Smooth muscle cell (in vitro differentiated cells): ENCODE data around the gene NRK. TPM values are rescaled to one million over a fixed set of nuclear protein-coding genes. Genes with fewer than 3 reads are reported as not detected.

Experiments used
- DNase-seq: peaks from one replicate; lab custom pipeline; 2025; ENCODE audit not compliant: unreplicated experiment; lab: John Stamatoyannopoulos, UW
- H2AFZ ChIP-seq: fragments of 200-600 bp; sonication (generic); 2 replicates; pipeline ENCODE4 v1.6.0; 2016; ENCODE audit warnings: antibody characterized with exemption, low read depth, mild to moderate bottlenecking
- H3F3A ChIP-seq: fragments of 200-600 bp; sonication (generic); 2 replicates; pipeline ENCODE4 v1.6.0; 2017; ENCODE audit warnings: antibody characterized with exemption, low read depth
- H3K27ac ChIP-seq: fragments of 200-600 bp; sonication (generic); 2 replicates; pipeline ENCODE4 v1.5.1; 2016; ENCODE audit warnings: low read depth, mild to moderate bottlenecking
- H3K27me3 ChIP-seq: fragments of 200-600 bp; sonication (generic); 2 replicates; pipeline ENCODE4 v1.6.1; 2016; ENCODE audit warnings: low read depth, mild to moderate bottlenecking
- H3K36me3 ChIP-seq: fragments of 200-600 bp; sonication (generic); 2 replicates; pipeline ENCODE4 v1.5.1; 2016; ENCODE audit warnings: low read depth
- H3K4me1 ChIP-seq: fragments of 200-600 bp; sonication (generic); 2 replicates; pipeline ENCODE4 v1.5.1; 2016; ENCODE audit warnings: low read depth
- H3K4me2 ChIP-seq: fragments of 200-600 bp; sonication (generic); 2 replicates; pipeline ENCODE4 v1.6.0; 2016; ENCODE audit warnings: mild to moderate bottlenecking
- H3K4me3 ChIP-seq: fragments of 200-600 bp; sonication (generic); 2 replicates; pipeline ENCODE4 v1.5.1; 2016; ENCODE audit warnings: mild to moderate bottlenecking
- H3K79me2 ChIP-seq: fragments of 200-600 bp; sonication (generic); 2 replicates; pipeline ENCODE4 v1.6.0; 2016; ENCODE audit warnings: low read depth, mild to moderate bottlenecking
- H3K9ac ChIP-seq: fragments of 200-600 bp; sonication (generic); 2 replicates; pipeline ENCODE4 v1.6.0; 2016; ENCODE audit warnings: low read depth
- H3K9me3 ChIP-seq: fragments of 200-600 bp; sonication (generic); replicated peaks from 2 replicates; pipeline ENCODE4 v1.5.1; 2016; ENCODE audit warnings: low read depth
- H4K20me1 ChIP-seq: fragments of 200-600 bp; sonication (generic); 2 replicates; pipeline ENCODE4 v1.6.0; 2016; ENCODE audit warnings: low read depth
- WGBS: methylation state at CpG from one replicate; pipeline ENCODE4 v1.1.7; 2016; ENCODE audit warnings: low lambda C conversion rate; 5-methylcytosine and 5-hydroxymethylcytosine counted together
- polyA plus RNA-seq: library from polyadenylated mRNA; unstranded; fragments of >200 nt; fragmentation: Nextera tagmentation; extraction: Ambion mirVana; gene quantifications from 2 replicates; pipeline ENCODE4 v1.2.1, GENCODE V29; 2016
- total RNA-seq: library from RNA; depleted of rRNA; stranded (reverse); fragments of >200 nt; gene quantifications from 2 replicates; pipeline ENCODE4 v1.2.3, GENCODE V29; 2014
- TF ChIP-seq, protein P1 (sequence below): fragments of 200-600 bp; sonication (generic); IDR thresholded peaks from 2 replicates; pipeline ENCODE4 v1.5.1; 2017; ENCODE audit warnings: borderline replicate concordance, mild to moderate bottlenecking, antibody characterized with exemption; ENCODE audit not compliant: insufficient read depth, poor library complexity, severe bottlenecking

The NRK gene
- total and polyA plus RNA-seq, 2 experiments from 2014 or later, result 0.55 to 4.0 TPM

DNA sequence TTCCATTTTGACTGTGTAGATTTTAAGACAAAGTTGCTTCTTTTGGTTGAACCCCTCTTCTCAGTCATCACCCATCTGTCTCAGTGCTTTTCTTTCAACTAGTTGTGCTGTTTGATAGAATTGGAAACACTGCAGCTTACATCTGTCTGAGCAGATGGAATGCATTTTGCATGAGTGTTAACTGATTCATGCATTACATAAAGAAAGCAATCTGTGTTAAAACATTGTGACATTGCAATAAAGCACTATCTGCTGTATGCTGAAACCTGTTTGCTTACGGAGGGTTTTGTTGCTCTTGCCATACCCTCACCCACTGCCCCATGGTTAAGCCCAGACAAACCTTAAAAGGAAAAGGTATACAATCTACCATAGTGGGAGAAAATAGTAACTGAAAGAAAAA, 47.4 kb downstream of the NRK start:
- Histone ChIP-seq H3K79me2 (no peaks in the 10 kb centered on the region), H3K4me1 (no peaks in the 10 kb centered on the region), H3K9me3 (no peaks in the 10 kb centered on the region), H3K9ac (no peak overlapping the region), H3K27ac (no peak overlapping the region), H3K4me3 (no peak overlapping the region), H2AFZ (no peak overlapping the region), H4K20me1 (no peaks in the 10 kb centered on the region), H3F3A (no peaks in the 10 kb centered on the region), H3K36me3 (no peaks in the 10 kb centered on the region), H3K27me3 (no peaks in the 10 kb centered on the region), H3K4me2 (no peak overlapping the region)
- TF ChIP-seq, protein P1, sequence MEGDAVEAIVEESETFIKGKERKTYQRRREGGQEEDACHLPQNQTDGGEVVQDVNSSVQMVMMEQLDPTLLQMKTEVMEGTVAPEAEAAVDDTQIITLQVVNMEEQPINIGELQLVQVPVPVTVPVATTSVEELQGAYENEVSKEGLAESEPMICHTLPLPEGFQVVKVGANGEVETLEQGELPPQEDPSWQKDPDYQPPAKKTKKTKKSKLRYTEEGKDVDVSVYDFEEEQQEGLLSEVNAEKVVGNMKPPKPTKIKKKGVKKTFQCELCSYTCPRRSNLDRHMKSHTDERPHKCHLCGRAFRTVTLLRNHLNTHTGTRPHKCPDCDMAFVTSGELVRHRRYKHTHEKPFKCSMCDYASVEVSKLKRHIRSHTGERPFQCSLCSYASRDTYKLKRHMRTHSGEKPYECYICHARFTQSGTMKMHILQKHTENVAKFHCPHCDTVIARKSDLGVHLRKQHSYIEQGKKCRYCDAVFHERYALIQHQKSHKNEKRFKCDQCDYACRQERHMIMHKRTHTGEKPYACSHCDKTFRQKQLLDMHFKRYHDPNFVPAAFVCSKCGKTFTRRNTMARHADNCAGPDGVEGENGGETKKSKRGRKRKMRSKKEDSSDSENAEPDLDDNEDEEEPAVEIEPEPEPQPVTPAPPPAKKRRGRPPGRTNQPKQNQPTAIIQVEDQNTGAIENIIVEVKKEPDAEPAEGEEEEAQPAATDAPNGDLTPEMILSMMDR, result no peak
- no peak for DNase-seq
- 71% methylated on average over 1 of the region's 1 CpG for WGBS

DNA sequence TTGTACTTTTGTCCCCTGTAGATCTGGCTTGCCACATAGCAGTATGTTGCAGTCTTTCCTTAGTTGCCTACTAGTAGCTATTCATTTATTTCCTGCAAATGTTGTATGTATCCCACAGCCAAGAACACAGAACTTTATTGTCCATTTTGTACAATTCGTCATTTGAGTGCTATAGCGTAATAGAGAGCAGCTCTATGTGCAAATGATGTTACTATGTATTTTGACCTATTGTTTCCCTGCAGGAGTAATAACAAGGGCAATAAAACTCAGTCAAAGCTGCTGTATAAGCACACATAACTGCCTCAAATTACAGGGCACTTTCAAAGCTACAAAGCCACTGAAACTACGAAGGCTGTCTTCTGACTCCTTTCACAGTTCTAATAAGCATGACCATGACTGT, 48.1 kb downstream of the NRK start:
- H3K9ac ChIP-seq, result no peak overlapping the region
- no peak overlapping the region for H3K4me2 ChIP-seq
- H3K36me3 ChIP-seq, result no peaks in the 10 kb centered on the region
- no peaks in the 10 kb centered on the region for H3K79me2 ChIP-seq
- no peak overlapping the region for H3K27ac ChIP-seq
- no peaks in the 10 kb centered on the region for H3F3A ChIP-seq
- H3K4me3 ChIP-seq, result no peak overlapping the region
- no peak for DNase-seq
- no peaks in the 10 kb centered on the region for H3K9me3 ChIP-seq
- TF ChIP-seq, protein P1, result no peak
- no peaks in the 10 kb centered on the region for H3K27me3 ChIP-seq
- no peaks in the 10 kb centered on the region for H4K20me1 ChIP-seq
- 59% methylated on average over 3 of the region's 3 CpGs for WGBS
- no peaks in the 10 kb centered on the region for H3K4me1 ChIP-seq
- no peak overlapping the region for H2AFZ ChIP-seq

DNA sequence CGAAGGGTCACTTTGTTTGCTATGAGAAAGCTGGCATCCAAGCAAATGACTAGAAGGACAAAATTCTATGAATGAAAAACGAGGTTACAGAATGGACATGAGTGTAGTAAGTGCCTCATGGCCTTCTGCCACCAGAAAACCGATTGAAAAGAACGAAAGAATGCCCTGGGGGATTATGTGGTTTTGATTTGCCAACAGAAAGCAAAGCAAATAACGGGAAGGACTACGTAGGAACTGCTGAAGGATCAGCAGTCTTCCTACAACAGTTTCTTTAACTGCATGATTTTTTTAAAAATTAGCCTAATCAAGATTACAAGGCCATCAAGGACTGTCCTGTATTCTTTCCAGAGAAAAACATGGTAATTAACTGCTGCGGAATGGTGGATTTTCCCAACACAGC, 50.6 kb downstream of the NRK start:
- no peaks in the 10 kb centered on the region for H3K4me1 ChIP-seq
- no peaks in the 10 kb centered on the region for H3K36me3 ChIP-seq
- H3K4me2 ChIP-seq, result no peak overlapping the region
- no peak overlapping the region for H3K27ac ChIP-seq
- no peaks in the 10 kb centered on the region for H3K9me3 ChIP-seq
- H3K9ac ChIP-seq, result no peak overlapping the region
- H3K79me2 ChIP-seq, result no peaks in the 10 kb centered on the region
- 67% methylated on average over 7 of the region's 7 CpGs for WGBS
- TF ChIP-seq, protein P1, result no peak
- no peaks in the 10 kb centered on the region for H3F3A ChIP-seq
- H3K4me3 ChIP-seq, result no peak overlapping the region
- H4K20me1 ChIP-seq, result no peaks in the 10 kb centered on the region
- no peaks in the 10 kb centered on the region for H3K27me3 ChIP-seq
- H2AFZ ChIP-seq, result no peak overlapping the region
- DNase-seq, result no peak

DNA sequence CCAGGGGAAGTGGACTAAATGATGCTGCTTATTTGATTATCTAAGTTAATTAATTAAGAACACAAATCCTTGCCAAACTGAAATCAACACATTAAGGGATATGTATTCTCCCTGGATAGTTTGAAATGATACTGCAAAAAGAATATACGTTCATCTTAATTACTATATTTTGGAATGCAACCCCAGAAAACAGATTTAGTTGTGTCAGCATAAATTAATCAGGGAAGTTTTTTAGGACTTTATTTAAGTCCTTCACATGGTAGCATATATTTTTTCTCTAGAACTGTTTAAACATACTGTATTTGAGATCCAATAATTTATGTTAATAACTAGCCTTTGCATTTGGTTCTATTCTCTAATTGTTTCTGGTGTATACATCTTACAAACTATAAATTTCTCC, 52.5 kb downstream of the NRK start:
- 87% methylated on average over 1 of the region's 1 CpG for WGBS
- H3K9ac ChIP-seq, result no peak overlapping the region
- TF ChIP-seq, protein P1, result no peak

More for the DNA sequence above, 52.5 kb downstream of the NRK start:
- H3K4me3 ChIP-seq, result no peak overlapping the region
- H3K4me1 ChIP-seq, result no peaks in the 10 kb centered on the region
- no peak overlapping the region for H2AFZ ChIP-seq
- no peaks in the 10 kb centered on the region for H3K36me3 ChIP-seq
- no peaks in the 10 kb centered on the region for H3F3A ChIP-seq
- no peaks in the 10 kb centered on the region for H3K9me3 ChIP-seq
- no peak overlapping the region for H3K4me2 ChIP-seq
- H4K20me1 ChIP-seq, result no peaks in the 10 kb centered on the region
- no peaks in the 10 kb centered on the region for H3K79me2 ChIP-seq
- no peak overlapping the region for H3K27ac ChIP-seq
- no peak for DNase-seq
- H3K27me3 ChIP-seq, result no peaks in the 10 kb centered on the region
